ENCODE measurements around the gene ITIH1. TPM values are rescaled to one million over a fixed set of nuclear protein-coding genes. Genes with fewer than 3 reads are reported as not detected.

ITIH1 gene
- total and polyA plus RNA-seq, 9 of the 15 experiments (the other 6 are each of a cell fraction or from before 2014, with no cell fraction given), result 0.31 TPM; not detected in 8

- H3K9me3 ChIP-seq (replicated peaks; ENCODE audit: control insufficient read depth, insufficient read depth, low read depth, low read length), result no peaks in the 10 kb centered on the region
- no peak overlapping the region for H3K4me3 ChIP-seq
- TF ChIP-seq KAT7 (CRISPR knock-in tag; IDR thresholded peaks at IDR 0.05; ENCODE audit: borderline replicate concordance) (no peak), SAP30 (IDR thresholded peaks at IDR 0.05; ENCODE audit: borderline replicate concordance, insufficient read depth, low read depth, low read length, poor library complexity, severe bottlenecking) (no peak), NFIC (IDR thresholded peaks at IDR 0.05) (peak; percentile 19; the same call in 1 of the 2 replicates), TCFL5 (CRISPR knock-in tag; conservative IDR thresholded peaks at IDR 0.05) (no peak), KDM2B (CRISPR knock-in tag; IDR thresholded peaks at IDR 0.05) (no peak), ZKSCAN1 (IDR thresholded peaks at IDR 0.05; ENCODE audit: low read depth, low read length) (0 out of 2 replicates have a peak, but pooled peaks have one; percentile 46), MEF2D (tag; conservative IDR thresholded peaks at IDR 0.05; ENCODE audit: low read depth) (no peak), PHB2 (IDR thresholded peaks at IDR 0.05; ENCODE audit: low read depth) (no peak), NR2C2 (CRISPR knock-in tag; IDR thresholded peaks at IDR 0.05) (no peak), NR2C2 (tag; IDR thresholded peaks at IDR 0.05) (no peak), FIP1L1 (IDR thresholded peaks at IDR 0.05; ENCODE audit: low read depth, low read length, poor library complexity, severe bottlenecking) (no peak), ZNF24 (IDR thresholded peaks at IDR 0.05) (no peak)
- TF ChIP-seq, protein P1, sequence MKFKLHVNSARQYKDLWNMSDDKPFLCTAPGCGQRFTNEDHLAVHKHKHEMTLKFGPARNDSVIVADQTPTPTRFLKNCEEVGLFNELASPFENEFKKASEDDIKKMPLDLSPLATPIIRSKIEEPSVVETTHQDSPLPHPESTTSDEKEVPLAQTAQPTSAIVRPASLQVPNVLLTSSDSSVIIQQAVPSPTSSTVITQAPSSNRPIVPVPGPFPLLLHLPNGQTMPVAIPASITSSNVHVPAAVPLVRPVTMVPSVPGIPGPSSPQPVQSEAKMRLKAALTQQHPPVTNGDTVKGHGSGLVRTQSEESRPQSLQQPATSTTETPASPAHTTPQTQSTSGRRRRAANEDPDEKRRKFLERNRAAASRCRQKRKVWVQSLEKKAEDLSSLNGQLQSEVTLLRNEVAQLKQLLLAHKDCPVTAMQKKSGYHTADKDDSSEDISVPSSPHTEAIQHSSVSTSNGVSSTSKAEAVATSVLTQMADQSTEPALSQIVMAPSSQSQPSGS (CRISPR knock-in tag; IDR thresholded peaks at IDR 0.05), result no peak
- ChIA-PET CTCF (ENCODE audit: low intra/inter-chr PET ratio) (no interaction called here), POLR2A (no interaction called here)
- no TSS peak for BruUV-seq (replicated peaks)
- H3K27ac ChIP-seq (ENCODE audit: extremely low read depth, low read depth, low read length), result no peak overlapping the region
- H3K79me2 ChIP-seq (ENCODE audit: control insufficient read depth, insufficient read depth, low read length), result no peaks in the 10 kb centered on the region
- ATAC-seq (no peak), FAIRE-seq (no peak), DNase-seq (ENCODE audit: extremely low read depth in 1 of 4, low spot score in 3 of 4) (no peak)
- H2AFZ ChIP-seq (ENCODE audit: low read depth, low read length), result no peak overlapping the region
- peaks cover 0 to 28% of the 10 kb centered on the region in 2 experiments; a peak in 2 of 5 replicates for H3K27me3 ChIP-seq (ENCODE audit: control insufficient read depth in 2 of 2, insufficient read depth in 2 of 2, low read length in 2 of 2)
- intact Hi-C loops (cut with micrococcal nuclease), result no loop called here
- no peak overlapping the region for H3K4me2 ChIP-seq (ENCODE audit: insufficient read depth, low read length)
- in situ Hi-C loops (cut with MboI), result no loop called here
- H3K36me3 ChIP-seq (ENCODE audit: control insufficient read depth, insufficient read depth, low read length), result no peaks in the 10 kb centered on the region
- WGBS (ENCODE audit: insufficient coverage, low coverage, missing lambda C conversion rate), result 7% methylated on average over 2 of the region's 5 CpGs
- H3K9ac ChIP-seq (ENCODE audit: insufficient read depth in 1 of 2, low read depth in 2 of 2, low read length in 2 of 2), result no peak overlapping the region
- H4K20me1 ChIP-seq (replicated peaks; ENCODE audit: control insufficient read depth, insufficient read depth, low read length), result no peaks in the 10 kb centered on the region
- peaks cover 0 to 3% of the 10 kb centered on the region in 2 experiments; a peak in 1 of 5 replicates for H3K4me1 ChIP-seq (replicated peaks in 1 of 2; ENCODE audit: control insufficient read depth in 2 of 2, insufficient read depth in 2 of 2, low read length in 2 of 2)
- no peaks in the 10 kb centered on the region for H3K9me1 ChIP-seq (ENCODE audit: control insufficient read depth, insufficient read depth, low read length)
These were observed 7.7 kb downstream of the ITIH1 start for GRCh38 chr3:52784931-52785590.
